HCT116 (cell line): ENCODE results near the gene ZNF541. TPM values are rescaled to one million over a fixed set of nuclear protein-coding genes. Genes with fewer than 3 reads are reported as not detected.

Experiments used
- ATAC-seq: fragments of 200-7000 bp; cut with Tn5 transposase; 2 replicates; pipeline ENCODE4 v1.9.1; 2020; ENCODE audit warnings: mild to moderate bottlenecking, moderate library complexity
- BruUV-seq: library from RNA; stranded (reverse); fragments of 400-500 nt; replicated peaks from 2 replicates; lab custom pipeline; 2021; lab: Mats Ljungman, UMichigan
- CTCF ChIA-PET: fragments of 300-600 bp; sonication (Branson Sonifier 250); formaldehyde crosslinking; loops from one replicate; lab custom pipeline; 2021; ENCODE audit warnings: antibody characterized with exemption; lab: Charles Lee
- POLR2A ChIA-PET: fragments of 300-600, 350-600 bp; sonication (Branson Sonifier 250); formaldehyde crosslinking; loops from one replicate; lab custom pipeline; 2021; ENCODE audit warnings: antibody characterized with exemption; lab: Charles Lee
- RAD21 ChIA-PET, 2 experiments: fragments of 300-600 bp; sonication (Branson Sonifier 250); formaldehyde crosslinking; loops; one replicate each; lab custom pipeline; 2023; ENCODE audit warnings: low total read pairs in 2 of 2; ENCODE audit not compliant: uncharacterized antibody in 2 of 2, unreplicated experiment in 2 of 2, low non-redundant PET in 1 of 2; lab: Charles Lee
- DNase-seq: peaks from one replicate; pipeline ENCODE4 v3.0.0-alpha.2; 2010; ENCODE audit warnings: low read depth, low spot score
- H2AFZ ChIP-seq: fragments of 200-600 bp; shearing (Covaris generic), sonication (generic); 2 replicates; pipeline ENCODE4 v1.6.1; 2017; ENCODE audit warnings: low read depth, mixed run types, mixed read lengths, antibody characterized with exemption, low read length; ENCODE audit not compliant: poor library complexity, severe bottlenecking
- H3K27ac ChIP-seq: 2 replicates; pipeline ENCODE4 v1.5.1; 2012; ENCODE audit warnings: low read depth, low read length
- H3K27me3 ChIP-seq: fragments of 200-600 bp; sonication (generic); 2 replicates; pipeline ENCODE4 v1.6.1; 2016; ENCODE audit warnings: mixed run types, low read length, mixed read lengths; ENCODE audit not compliant: insufficient read depth
- H3K36me3 ChIP-seq, 2 experiments: fragments of 200-500 bp in 1 of 2; fragments of 200-600 bp in 1 of 2; sonication (Bioruptor generic) in 1 of 2; sonication (generic) in 1 of 2; 2 replicates each; pipeline versions ENCODE4 v1.5.1 to v1.6.1; 2014 to 2016; ENCODE audit warnings: low read length in 2 of 2, inconsistent platforms in 1 of 2, mixed read lengths in 1 of 2, mixed run types in 1 of 2; ENCODE audit not compliant: insufficient read depth in 2 of 2, control insufficient read depth in 1 of 2
- H3K4me1 ChIP-seq, 2 experiments: fragments of 200-600 bp in 1 of 2; sonication (generic) in 1 of 2; 2 replicates each; pipeline versions ENCODE4 v1.5.1 to v1.6.1; 2012 to 2017; ENCODE audit warnings: low read length in 2 of 2, inconsistent platforms in 1 of 2, mild to moderate bottlenecking in 1 of 2, mixed read lengths in 1 of 2, mixed run types in 1 of 2, moderate library complexity in 1 of 2; ENCODE audit not compliant: insufficient read depth in 2 of 2, control insufficient read depth in 1 of 2
- H3K4me2 ChIP-seq: fragments of 200-600 bp; sonication (generic); 2 replicates; pipeline ENCODE4 v1.6.1; 2017; ENCODE audit warnings: mixed run types, low read length, mixed read lengths
- H3K4me3 ChIP-seq, 2 experiments: fragments of 200-600 bp in 1 of 2; sonication (generic) in 1 of 2; replicated peaks in 1 of 2; 2 replicates each; pipeline ENCODE4 v1.5.1; 2011 to 2016; ENCODE audit warnings: low read length in 2 of 2, control low read depth in 1 of 2, low read depth in 1 of 2, mild to moderate bottlenecking in 1 of 2, mixed read lengths in 1 of 2, mixed run types in 1 of 2
- H3K79me2 ChIP-seq: fragments of 200-600 bp; sonication (generic); 2 replicates; pipeline ENCODE4 v1.6.1; 2017; ENCODE audit warnings: mild to moderate bottlenecking, mixed run types, low read length, moderate library complexity, mixed read lengths; ENCODE audit not compliant: insufficient read depth
- H3K9ac ChIP-seq: fragments of 200-600 bp; sonication (generic); 2 replicates; pipeline ENCODE4 v1.6.1; 2016; ENCODE audit warnings: low read length, mixed read lengths
- H3K9me2 ChIP-seq: fragments of 200-600 bp; sonication (generic), shearing (Covaris generic); 2 replicates; pipeline ENCODE4 v1.6.1; 2017; ENCODE audit warnings: mixed run types, mild to moderate bottlenecking, moderate library complexity; ENCODE audit not compliant: insufficient read depth
- H3K9me3 ChIP-seq, 2 experiments: fragments of 200-500 bp in 1 of 2; fragments of 200-600 bp in 1 of 2; sonication (Bioruptor generic) in 1 of 2; sonication (generic) in 1 of 2; 2 replicates each; pipeline ENCODE4 v1.6.1; 2014 to 2017; ENCODE audit warnings: low read length in 2 of 2, mixed read lengths in 2 of 2, inconsistent platforms in 1 of 2, low read depth in 1 of 2, mild to moderate bottlenecking in 1 of 2, mixed run types in 1 of 2, moderate library complexity in 1 of 2; ENCODE audit not compliant: control insufficient read depth in 1 of 2, insufficient read depth in 1 of 2
- H4K20me1 ChIP-seq: fragments of 200-600 bp; sonication (generic), shearing (Covaris generic); 2 replicates; pipeline ENCODE4 v1.6.1; 2017; ENCODE audit warnings: mixed run types, mild to moderate bottlenecking, moderate library complexity; ENCODE audit not compliant: insufficient read depth
- CBX3 ChIP-seq: IDR thresholded peaks from 2 replicates; pipeline ENCODE4 v1.6.1; 2012; ENCODE audit warnings: low read depth
- ELF1 ChIP-seq: IDR thresholded peaks from 2 replicates; pipeline ENCODE4 v1.6.1; 2012; ENCODE audit warnings: low read depth, borderline replicate concordance
- SIN3A ChIP-seq: IDR thresholded peaks from 2 replicates; pipeline ENCODE4 v1.6.1; 2012; ENCODE audit warnings: low read depth
- SRF ChIP-seq: IDR thresholded peaks from 2 replicates; pipeline ENCODE4 v1.6.1; 2012; ENCODE audit warnings: low read depth
- TCF7L2 ChIP-seq: IDR thresholded peaks from 2 replicates; pipeline ENCODE4 v1.7.0; 2011; ENCODE audit warnings: borderline replicate concordance, inconsistent platforms; ENCODE audit not compliant: insufficient read depth, insufficient read length; ENCODE audit errors: extremely low read depth
- ZFX ChIP-seq: fragments of 450-650 bp; IDR thresholded peaks from 2 replicates; pipeline ENCODE4 v1.6.1; 2017
- intact Hi-C: fragments of 100-400 bp; cut with micrococcal nuclease; formaldehyde crosslinking; loops from 2 replicates; pipeline ENCODE4 v1.10.0; 2022
- total RNA-seq: library from RNA; stranded (reverse); gene quantifications from one replicate; pipeline ENCODE4 v1.2.1, GENCODE V29; 2021; ENCODE audit not compliant: unreplicated experiment
- TF ChIP-seq, protein P1 (sequence below): IDR thresholded peaks from 2 replicates; pipeline ENCODE4 v1.6.1; 2012
- TF ChIP-seq, protein P2 (sequence below): IDR thresholded peaks from 2 replicates; pipeline ENCODE4 v1.6.1; 2011; ENCODE audit warnings: mild to moderate bottlenecking, low read length, moderate library complexity; ENCODE audit not compliant: insufficient replicate concordance; ENCODE audit errors: extremely low read depth

Gene ZNF541
- total RNA-seq, 1 experiment from 2014 or later = not detected

DNA sequence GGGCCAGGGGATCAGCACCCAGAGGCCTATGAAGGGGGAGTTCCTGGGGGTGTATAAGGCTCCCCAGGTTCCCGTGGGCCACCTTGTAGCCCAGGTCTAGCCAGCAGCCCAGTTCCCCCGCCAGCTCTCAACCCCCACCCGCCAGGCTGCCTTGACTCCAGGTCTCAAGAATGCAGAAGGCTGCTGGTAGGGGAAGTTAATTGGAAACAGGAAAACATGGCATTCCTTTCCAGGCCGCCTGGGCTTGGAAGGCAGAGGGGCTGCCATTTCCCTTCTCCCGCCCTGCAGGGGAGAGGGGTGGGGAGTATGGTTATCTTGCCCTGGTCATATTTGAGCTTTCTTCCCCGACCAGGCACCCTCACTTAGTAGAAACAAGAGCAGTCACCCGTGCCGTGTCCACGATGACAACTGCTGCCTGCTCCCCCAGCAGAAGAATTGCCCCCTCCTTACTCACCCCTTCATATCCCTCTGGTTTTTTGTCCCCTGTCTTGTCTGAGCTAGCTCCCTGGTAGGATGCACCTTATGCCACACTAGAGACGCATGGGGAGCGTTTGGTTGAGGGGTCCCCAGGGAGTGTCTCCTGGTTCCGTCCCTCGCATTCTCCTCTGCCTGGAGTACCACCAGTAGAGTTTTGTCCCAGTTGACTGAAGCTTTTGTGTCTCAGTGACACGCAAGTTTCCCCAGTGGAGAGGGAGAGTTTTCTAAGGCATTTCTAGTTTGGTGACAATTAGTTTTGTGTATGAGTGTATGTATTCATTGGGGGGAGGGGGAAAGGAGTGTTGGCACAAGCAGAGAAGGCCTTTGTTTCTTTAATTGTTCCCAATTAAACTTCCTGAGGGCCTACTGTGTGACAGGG, 40.4 kb upstream of the ZNF541 start:
- H3K4me3 ChIP-seq = no peak overlapping the region
- H3K9me2 ChIP-seq = no peaks in the 10 kb centered on the region
- no peak for TF ChIP-seq SIN3A
- H3K27me3 ChIP-seq = no peaks in the 10 kb centered on the region
- H3K4me2 ChIP-seq = no peak overlapping the region
- no peaks in the 10 kb centered on the region for H3K9me3 ChIP-seq
- no peaks in the 10 kb centered on the region for H4K20me1 ChIP-seq
- ChIA-PET RAD21 (no interaction called here), POLR2A (no interaction called here), CTCF (no interaction called here)
- H3K9ac ChIP-seq = no peak overlapping the region
- no peak overlapping the region for H2AFZ ChIP-seq
- no peak for DNase-seq
- no peaks in the 10 kb centered on the region for H3K36me3 ChIP-seq
- intact Hi-C loops = no loop called here
- peaks cover 8 to 15% of the 10 kb centered on the region in 2 experiments; a peak in 3 of 4 replicates for H3K4me1 ChIP-seq
- BruUV-seq = no TSS peak
- H3K79me2 ChIP-seq = peaks cover 84% of the 10 kb centered on the region
- no peak overlapping the region for H3K27ac ChIP-seq
- no peak for ATAC-seq

DNA sequence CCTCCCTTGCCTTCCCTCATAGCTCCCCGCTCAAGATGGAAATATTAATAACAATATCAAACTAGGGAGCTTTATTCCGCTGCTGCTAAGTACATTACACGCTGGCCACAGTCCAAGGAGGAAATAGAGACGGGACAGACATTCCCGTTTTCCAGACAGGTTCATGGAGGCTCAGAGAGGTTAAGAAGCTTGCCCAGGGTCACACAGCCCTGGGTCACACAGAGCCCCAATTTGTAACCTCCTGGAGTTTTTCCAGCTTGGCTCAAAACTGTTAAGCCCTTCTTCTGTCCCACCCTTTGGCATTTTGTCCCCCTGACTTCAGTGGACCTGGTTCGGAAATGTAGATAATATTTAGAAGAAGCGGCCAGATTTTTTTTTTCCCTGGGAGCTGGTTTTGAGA, 38.0 kb upstream of the ZNF541 start:
- TSS peak; percentile 47 for BruUV-seq
- H3K9ac ChIP-seq = peak overlapping the region; percentile 72; the same call in 1 of the 2 replicates
- CTCF ChIA-PET = no interaction called here

More for the DNA sequence above, 38.0 kb upstream of the ZNF541 start:
- H3K9me3 ChIP-seq = no peaks in the 10 kb centered on the region
- no peaks in the 10 kb centered on the region for H3K9me2 ChIP-seq
- peaks cover 10 to 20% of the 10 kb centered on the region in 2 experiments for H3K4me1 ChIP-seq
- ATAC-seq = no peak
- intact Hi-C loops = no loop called here
- no peak overlapping the region for H2AFZ ChIP-seq
- RAD21 ChIA-PET = interaction anchor here in 1 of 2 experiments (0.9 kb wide), 1 partner anchor 10 kb away, joined by 4 read pairs; no protein-coding TSS in a partner anchor
- POLR2A ChIA-PET = interaction anchor here (0.5 to 1.5 kb wide), 3 partner anchors 10 to 788 kb away, joined by 3 to 10 read pairs (median 3); no protein-coding TSS in a partner anchor
- TF ChIP-seq, protein P1, sequence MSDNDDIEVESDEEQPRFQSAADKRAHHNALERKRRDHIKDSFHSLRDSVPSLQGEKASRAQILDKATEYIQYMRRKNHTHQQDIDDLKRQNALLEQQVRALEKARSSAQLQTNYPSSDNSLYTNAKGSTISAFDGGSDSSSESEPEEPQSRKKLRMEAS = no peak
- no peak for TF ChIP-seq ELF1
- TF ChIP-seq, protein P2, sequence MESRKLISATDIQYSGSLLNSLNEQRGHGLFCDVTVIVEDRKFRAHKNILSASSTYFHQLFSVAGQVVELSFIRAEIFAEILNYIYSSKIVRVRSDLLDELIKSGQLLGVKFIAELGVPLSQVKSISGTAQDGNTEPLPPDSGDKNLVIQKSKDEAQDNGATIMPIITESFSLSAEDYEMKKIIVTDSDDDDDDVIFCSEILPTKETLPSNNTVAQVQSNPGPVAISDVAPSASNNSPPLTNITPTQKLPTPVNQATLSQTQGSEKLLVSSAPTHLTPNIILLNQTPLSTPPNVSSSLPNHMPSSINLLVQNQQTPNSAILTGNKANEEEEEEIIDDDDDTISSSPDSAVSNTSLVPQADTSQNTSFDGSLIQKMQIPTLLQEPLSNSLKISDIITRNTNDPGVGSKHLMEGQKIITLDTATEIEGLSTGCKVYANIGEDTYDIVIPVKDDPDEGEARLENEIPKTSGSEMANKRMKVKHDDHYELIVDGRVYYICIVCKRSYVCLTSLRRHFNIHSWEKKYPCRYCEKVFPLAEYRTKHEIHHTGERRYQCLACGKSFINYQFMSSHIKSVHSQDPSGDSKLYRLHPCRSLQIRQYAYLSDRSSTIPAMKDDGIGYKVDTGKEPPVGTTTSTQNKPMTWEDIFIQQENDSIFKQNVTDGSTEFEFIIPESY = no peak
- TF ChIP-seq SIN3A = no peak
- TF ChIP-seq SRF = no peak
- no peak for TF ChIP-seq CBX3
- no peak for TF ChIP-seq ZFX
- no peak for TF ChIP-seq TCF7L2
- H4K20me1 ChIP-seq = no peaks in the 10 kb centered on the region
- no peaks in the 10 kb centered on the region for H3K27me3 ChIP-seq
- peaks cover 64% of the 10 kb centered on the region for H3K79me2 ChIP-seq
- peak overlapping the region; percentile 44; the same call in 1 of the 2 replicates for H3K27ac ChIP-seq
- peak overlapping the region; percentile 73 to 84; a peak in 2 of 4 replicates for H3K4me3 ChIP-seq
- DNase-seq = no peak
- H3K36me3 ChIP-seq = no peaks in the 10 kb centered on the region
- H3K4me2 ChIP-seq = peak overlapping the region; percentile 85
